HepG2 (cell line): ENCODE measurements around the gene OVCH1. TPM values are rescaled to one million over a fixed set of nuclear protein-coding genes. Genes with fewer than 3 reads are reported as not detected.
"Not testable (repeated sequence)": the region's sequence is repeated elsewhere in the genome, so short reads cannot be mapped to it uniquely, and the experiment has no call there.

Source experiments
- ATAC-seq: fragments of 200-7000 bp; cut with Tn5 transposase; 3 replicates; pipeline ENCODE4 v1.9.1; 2020; ENCODE audit warnings: mild to moderate bottlenecking, moderate library complexity
- BruUV-seq: library from RNA; stranded (reverse); fragments of 400-500 nt; replicated peaks from 2 replicates; lab custom pipeline; 2021; lab: Mats Ljungman, UMichigan
- CTCF ChIA-PET: fragments of 300-600 bp; formaldehyde crosslinking; extraction: SDS; loops from one replicate; lab custom pipeline; 2021; ENCODE audit warnings: low total read pairs, inconsistent platforms, low intra/inter-chr PET ratio; lab: Yijun Ruan, JAX
- POLR2A ChIA-PET: fragments of 350-600 bp; sonication (Branson Sonifier 250); formaldehyde crosslinking; loops from one replicate; lab custom pipeline; 2020; ENCODE audit warnings: antibody characterized with exemption, inconsistent platforms; lab: Yijun Ruan, JAX
- DNase-seq: peaks from one replicate; pipeline ENCODE4 v3.0.0-alpha.2; 2015; ENCODE audit warnings: low spot score
- FAIRE-seq: peaks from 3 replicates; lab custom pipeline; 2011; peaks lifted over from hg19 to GRCh38; lab: Jason Lieb, UNC
- H2AFZ ChIP-seq: one replicate; pipeline ENCODE4 v1.6.1; 2011; ENCODE audit warnings: low read length, inconsistent platforms
- H3K27ac ChIP-seq: fragments of 300-600 bp; 3 replicates; pipeline ENCODE4 v1.8.0; 2011; ENCODE audit warnings: mixed run types, mild to moderate bottlenecking, mixed read lengths, low read length, inconsistent platforms; ENCODE audit not compliant: insufficient read depth; ENCODE audit errors: extremely low read length
- H3K27me3 ChIP-seq, 2 experiments: fragments of 200-600 bp in 1 of 2; 2 replicates in 1 of 2; 3 replicates in 1 of 2; pipeline versions ENCODE4 v1.6.0 to v1.8.0; 2011; ENCODE audit warnings: low read length in 2 of 2, mild to moderate bottlenecking in 2 of 2, moderate library complexity in 2 of 2, inconsistent platforms in 1 of 2; ENCODE audit not compliant: insufficient read depth in 2 of 2, control insufficient read depth in 1 of 2
- H3K36me3 ChIP-seq, 2 experiments: fragments of 200-600 bp in 1 of 2; replicated peaks in 1 of 2; 2 replicates in 1 of 2; 3 replicates in 1 of 2; pipeline versions ENCODE4 v1.5.1 to v1.8.0; 2011; ENCODE audit warnings: low read length in 2 of 2, inconsistent platforms in 1 of 2; ENCODE audit not compliant: insufficient read depth in 2 of 2, control insufficient read depth in 1 of 2
- H3K4me1 ChIP-seq: 2 replicates; pipeline ENCODE4 v1.5.1; 2012; ENCODE audit warnings: low read length, inconsistent platforms; ENCODE audit not compliant: insufficient read depth
- H3K4me2 ChIP-seq: 2 replicates; pipeline ENCODE4 v1.6.0; 2011; ENCODE audit warnings: low read depth, low read length, inconsistent platforms
- H3K4me3 ChIP-seq, 3 experiments: fragments of 200-600 bp in 1 of 3; sonication (generic), shearing (Covaris generic) in 1 of 3; replicated peaks in 1 of 3; 2 replicates each; pipeline ENCODE4 v1.5.1; 2011 to 2016; ENCODE audit warnings: low read length in 3 of 3, inconsistent platforms in 2 of 3, low read depth in 2 of 3, mild to moderate bottlenecking in 2 of 3, control low read depth in 1 of 3, mixed read lengths in 1 of 3; ENCODE audit not compliant: insufficient read depth in 1 of 3
- H3K79me2 ChIP-seq: one replicate; pipeline ENCODE4 v1.6.1; 2011; ENCODE audit warnings: low read length, inconsistent platforms; ENCODE audit not compliant: insufficient read depth
- H3K9ac ChIP-seq: 2 replicates; pipeline ENCODE4 v1.6.0; 2011; ENCODE audit warnings: mild to moderate bottlenecking, low read depth, low read length, inconsistent platforms; ENCODE audit not compliant: insufficient read depth
- H3K9me3 ChIP-seq: 2 replicates; pipeline ENCODE4 v1.5.1; 2012; ENCODE audit warnings: mild to moderate bottlenecking, low read length
- H4K20me1 ChIP-seq: 2 replicates; pipeline ENCODE4 v1.6.0; 2011; ENCODE audit warnings: inconsistent platforms, mild to moderate bottlenecking, low read length, moderate library complexity; ENCODE audit not compliant: insufficient read depth
- KDM1A ChIP-seq: IDR thresholded peaks from 2 replicates; pipeline ENCODE4 v1.6.1; 2016; ENCODE audit warnings: missing compliant biosample characterization
- KDM2A ChIP-seq: sonication (generic); formaldehyde crosslinking; IDR thresholded peaks from 2 replicates; pipeline ENCODE4 v1.4.0; 2020; ENCODE audit warnings: low read depth, missing genetic modification reagents, borderline replicate concordance
- RCOR2 ChIP-seq: IDR thresholded peaks from 2 replicates; pipeline ENCODE4 v1.6.1; 2016; ENCODE audit warnings: missing biosample characterization, missing genetic modification reagents
- ZFP82 ChIP-seq: sonication (generic); formaldehyde crosslinking; IDR thresholded peaks from 2 replicates; pipeline ENCODE4 v1.5.1; 2020; ENCODE audit warnings: mild to moderate bottlenecking, missing genetic modification reagents, borderline replicate concordance
- ZMYM3 ChIP-seq: sonication (generic); formaldehyde crosslinking; IDR thresholded peaks from 2 replicates; pipeline ENCODE4 v1.5.1; 2020; ENCODE audit warnings: mild to moderate bottlenecking, missing genetic modification reagents
- ZNF629 ChIP-seq: sonication (generic); formaldehyde crosslinking; conservative IDR thresholded peaks from 2 replicates; pipeline ENCODE4 v1.5.0; 2020; ENCODE audit warnings: missing genetic modification reagents
- WGBS: methylation state at CpG from one replicate; pipeline ENCODE4 v1.1.6; 2017; ENCODE audit warnings: low lambda C conversion rate; 5-methylcytosine and 5-hydroxymethylcytosine counted together
- in situ Hi-C: cut with HindIII; loops from 2 replicates; pipeline ENCODE4 v1.10.0; 2017; ENCODE audit warnings: low pct_unique_long_range_greater_than_20kb; ENCODE audit not compliant: extremely low pct_ligation_motif_present
- intact Hi-C: fragments of 100-400 bp; cut with micrococcal nuclease; formaldehyde crosslinking; loops from one replicate; pipeline ENCODE4 v1.10.0; 2022; ENCODE audit not compliant: unreplicated experiment
- polyA plus RNA-seq, 8 experiments: library from polyadenylated mRNA; depleted of rRNA in 3 of 8; stranded (reverse) in 7 of 8; unstranded in 1 of 8; fragments of >200 nt; fragmentation: Illumina TruSeq in 4 of 8; extraction: Trizol in 4 of 8; gene quantifications; 2 replicates each; pipeline versions ENCODE4 v1.2.1 to v1.2.3, GENCODE V29; 2011 to 2016; ENCODE audit warnings: low read depth in 4 of 8, missing spikeins in 1 of 8, mixed read lengths in 1 of 8; ENCODE audit not compliant: insufficient read depth in 1 of 8
- total RNA-seq, 5 experiments: library from RNA; depleted of rRNA; stranded (reverse); fragments of >200 nt; fragmentation: Illumina TruSeq; extraction: Trizol; gene quantifications; 2 replicates each; pipeline ENCODE4 v1.2.3, GENCODE V29; 2016; ENCODE audit warnings: low read depth in 1 of 5

OVCH1 gene
- total and polyA plus RNA-seq, 2 of the 13 experiments (the other 11 are each of a cell fraction or from before 2014, with no cell fraction given) = not detected

GRCh38 chr12:29385194-29385593, 112.3 kb downstream of the OVCH1 start:
- H2AFZ ChIP-seq, CTCF ChIA-PET, BruUV-seq, H3K4me2 ChIP-seq, H3K27ac ChIP-seq, H3K79me2 ChIP-seq, in situ Hi-C loops, FAIRE-seq, H3K9ac ChIP-seq, POLR2A ChIA-PET, H3K36me3 ChIP-seq, intact Hi-C loops, H3K27me3 ChIP-seq, ATAC-seq, H3K4me3 ChIP-seq, H3K4me1 ChIP-seq, H3K9me3 ChIP-seq, H4K20me1 ChIP-seq, DNase-seq: not testable (repeated sequence)
- WGBS = 97% methylated on average over 4 of the region's 17 CpGs

- in situ Hi-C loops (no loop called here), intact Hi-C loops (no loop called here)
- no peak for TF ChIP-seq ZFP82 (CRISPR knock-in tag)
- TF ChIP-seq ZNF629 = peak; percentile 93
- no peak for TF ChIP-seq KDM2A (CRISPR knock-in tag)
- peak; percentile 27; the same call in 1 of the 2 replicates for TF ChIP-seq ZMYM3 (CRISPR knock-in tag)
- TF ChIP-seq RCOR2 (CRISPR knock-in tag) = 0 out of 2 replicates have a peak, but pooled peaks have one; percentile 66
- TF ChIP-seq KDM1A (CRISPR knock-in tag) = 0 out of 2 replicates have a peak, but pooled peaks have one; percentile 58
- Histone ChIP-seq H3K27me3 (no peaks in the 10 kb centered on the region; a peak in 2 of 5 replicates), H3K36me3 (0 out of 5 replicates have a peak, but pooled peaks cover 0 to 8% of the 10 kb centered on the region in 2 experiments), H2AFZ (no peak overlapping the region), H4K20me1 (no peaks in the 10 kb centered on the region), H3K79me2 (peaks cover 37% of the 10 kb centered on the region), H3K4me3 (peak overlapping the region in 2 of 3 experiments; percentile 86 to 96; a peak in 2 of 6 replicates), H3K4me2 (peak overlapping the region; percentile 75), H3K9me3 (no peaks in the 10 kb centered on the region), H3K4me1 (peaks cover 22% of the 10 kb centered on the region), H3K27ac (no peak overlapping the region), H3K9ac (peak overlapping the region; percentile 95; the same call in 1 of the 2 replicates)
- POLR2A ChIA-PET = no interaction called here
- BruUV-seq = no TSS peak
- ATAC-seq (no peak), FAIRE-seq (no peak), DNase-seq (no peak)
- 88% methylated on average over 2 of the region's 2 CpGs for WGBS
- CTCF ChIA-PET = no interaction called here
These were observed 115.2 kb downstream of the OVCH1 start for GRCh38 chr12:29382251-29382650.
